ENCODE measurements around the gene KLF6.

DNA sequence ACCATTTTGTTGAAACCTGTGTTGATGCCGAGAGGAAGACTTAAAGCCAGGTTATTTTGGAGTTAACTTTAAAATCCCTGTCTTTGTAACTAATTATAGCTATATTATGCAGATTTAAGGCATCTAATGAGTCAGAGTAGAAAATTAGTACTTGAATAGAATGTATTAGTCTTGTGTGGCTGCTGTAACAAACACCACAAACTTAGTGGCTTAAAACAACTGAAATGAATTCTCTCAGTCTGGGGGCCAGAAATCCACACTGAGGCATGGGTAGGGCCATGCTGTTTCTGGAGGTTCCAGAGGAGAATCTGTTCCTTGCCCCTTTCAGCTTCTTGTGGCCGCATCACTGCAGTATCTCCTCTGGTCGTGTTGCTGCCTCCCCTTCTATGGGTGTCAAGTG is 8.5 kb upstream of the KLF6 start:
- TF ChIP-seq, protein P1, sequence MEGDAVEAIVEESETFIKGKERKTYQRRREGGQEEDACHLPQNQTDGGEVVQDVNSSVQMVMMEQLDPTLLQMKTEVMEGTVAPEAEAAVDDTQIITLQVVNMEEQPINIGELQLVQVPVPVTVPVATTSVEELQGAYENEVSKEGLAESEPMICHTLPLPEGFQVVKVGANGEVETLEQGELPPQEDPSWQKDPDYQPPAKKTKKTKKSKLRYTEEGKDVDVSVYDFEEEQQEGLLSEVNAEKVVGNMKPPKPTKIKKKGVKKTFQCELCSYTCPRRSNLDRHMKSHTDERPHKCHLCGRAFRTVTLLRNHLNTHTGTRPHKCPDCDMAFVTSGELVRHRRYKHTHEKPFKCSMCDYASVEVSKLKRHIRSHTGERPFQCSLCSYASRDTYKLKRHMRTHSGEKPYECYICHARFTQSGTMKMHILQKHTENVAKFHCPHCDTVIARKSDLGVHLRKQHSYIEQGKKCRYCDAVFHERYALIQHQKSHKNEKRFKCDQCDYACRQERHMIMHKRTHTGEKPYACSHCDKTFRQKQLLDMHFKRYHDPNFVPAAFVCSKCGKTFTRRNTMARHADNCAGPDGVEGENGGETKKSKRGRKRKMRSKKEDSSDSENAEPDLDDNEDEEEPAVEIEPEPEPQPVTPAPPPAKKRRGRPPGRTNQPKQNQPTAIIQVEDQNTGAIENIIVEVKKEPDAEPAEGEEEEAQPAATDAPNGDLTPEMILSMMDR (IDR thresholded peaks at IDR 0.05; ENCODE audit: poor library complexity), result no peak
- no peak for TF ChIP-seq EZH2 (IDR thresholded peaks at IDR 0.05; ENCODE audit: borderline replicate concordance)
- no peak for TF ChIP-seq EZH2phosphoT487 (IDR thresholded peaks at IDR 0.05; ENCODE audit: low read depth, severe bottlenecking, unreplicated experiment)
